ENCODE measurements around the gene CBLC. TPM values are rescaled to one million over a fixed set of nuclear protein-coding genes. Genes with fewer than 3 reads are reported as not detected.

CBLC gene
- total RNA-seq, 1 experiment from 2014 or later = 15.9 TPM

DNA sequence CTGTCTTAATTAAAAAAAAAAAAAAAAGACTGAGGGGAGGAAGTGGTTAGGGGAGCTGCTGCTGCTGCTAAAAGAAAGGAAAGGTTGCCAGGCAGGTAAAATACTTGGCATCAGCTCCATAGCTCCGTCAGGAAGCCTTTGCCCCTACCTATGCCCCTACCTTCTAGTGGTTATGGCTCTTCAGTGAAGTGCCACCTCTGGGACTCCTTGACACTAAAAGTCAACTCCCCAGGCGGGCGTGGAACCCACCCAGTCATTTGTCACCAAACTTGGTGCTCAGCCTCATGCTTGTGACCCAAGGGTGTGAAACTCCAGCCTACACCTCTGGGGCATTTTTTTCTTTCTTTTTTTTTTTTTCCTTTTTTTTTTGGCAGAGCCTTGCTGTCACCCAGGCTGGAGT lies 63.5 kb downstream of the CBLC start:
- Histone ChIP-seq H2BK15ac (ENCODE audit: low read depth, low read length) (no peak overlapping the region), H3K18ac (ENCODE audit: insufficient read length, low read depth, low read length) (no peak overlapping the region), H3K4me1 (ENCODE audit: insufficient read depth, low read length) (no peaks in the 10 kb centered on the region; the same call in 1 of the 2 replicates), H3K14ac (ENCODE audit: insufficient read depth, low read length) (no peak overlapping the region), H2BK5ac (ENCODE audit: insufficient read length, low read length) (no peak overlapping the region), H3T11ph (ENCODE audit: low read length) (no peak overlapping the region), H4K91ac (ENCODE audit: insufficient read length, low read depth, low read length) (no peak overlapping the region), H3K56ac (ENCODE audit: insufficient read length, low read depth, low read length) (no peak overlapping the region), H2AFZ (ENCODE audit: low read length) (no peak overlapping the region), H4K20me1 (ENCODE audit: control insufficient read depth, insufficient read depth, insufficient read length) (no peaks in the 10 kb centered on the region), H3K79me2 (ENCODE audit: insufficient read depth, low read length) (no peaks in the 10 kb centered on the region), H3K4me2 (ENCODE audit: insufficient read depth, insufficient read length, low read length) (no peak overlapping the region), H2BK20ac (ENCODE audit: low read depth, low read length, poor library complexity, severe bottlenecking) (no peak overlapping the region), H3K23me2 (ENCODE audit: insufficient read length, low read depth, low read length, poor library complexity, severe bottlenecking) (peaks cover 4% of the 10 kb centered on the region), H3K79me1 (ENCODE audit: insufficient read depth, low read depth, low read length, poor library complexity, severe bottlenecking) (no peaks in the 10 kb centered on the region), H3K27me3 (ENCODE audit: insufficient read depth, low read length) (peaks cover 2% of the 10 kb centered on the region; the same call in 1 of the 2 replicates), H2BK12ac (ENCODE audit: insufficient read length, low read depth, low read length) (no peak overlapping the region), H2AK5ac (ENCODE audit: insufficient read length, low read length) (no peak overlapping the region), H3K9me3 (ENCODE audit: control insufficient read depth, low read depth, low read length) (no peaks in the 10 kb centered on the region), H3K9ac (ENCODE audit: extremely low read depth, insufficient read length, low read length) (no peak overlapping the region), H3K27ac (ENCODE audit: insufficient read length, low read depth, low read length) (no peak overlapping the region), H3K4ac (ENCODE audit: low read depth, low read length) (no peak overlapping the region), H4K5ac (ENCODE audit: insufficient read length, low read depth, low read length) (no peak overlapping the region), H4K8ac (replicated peaks; ENCODE audit: insufficient read length, low read depth, low read length) (no peak overlapping the region), H2BK120ac (ENCODE audit: low read depth, low read length, poor library complexity, severe bottlenecking) (no peak overlapping the region), H3K23ac (ENCODE audit: insufficient read length, low read depth, low read length) (no peak overlapping the region)
- no peak overlapping the region for H3K4me3 Mint-ChIP-seq
- peaks cover 9 to 12% of the 10 kb centered on the region in 2 experiments for H3K4me1 Mint-ChIP-seq
- TF ChIP-seq, protein P1, sequence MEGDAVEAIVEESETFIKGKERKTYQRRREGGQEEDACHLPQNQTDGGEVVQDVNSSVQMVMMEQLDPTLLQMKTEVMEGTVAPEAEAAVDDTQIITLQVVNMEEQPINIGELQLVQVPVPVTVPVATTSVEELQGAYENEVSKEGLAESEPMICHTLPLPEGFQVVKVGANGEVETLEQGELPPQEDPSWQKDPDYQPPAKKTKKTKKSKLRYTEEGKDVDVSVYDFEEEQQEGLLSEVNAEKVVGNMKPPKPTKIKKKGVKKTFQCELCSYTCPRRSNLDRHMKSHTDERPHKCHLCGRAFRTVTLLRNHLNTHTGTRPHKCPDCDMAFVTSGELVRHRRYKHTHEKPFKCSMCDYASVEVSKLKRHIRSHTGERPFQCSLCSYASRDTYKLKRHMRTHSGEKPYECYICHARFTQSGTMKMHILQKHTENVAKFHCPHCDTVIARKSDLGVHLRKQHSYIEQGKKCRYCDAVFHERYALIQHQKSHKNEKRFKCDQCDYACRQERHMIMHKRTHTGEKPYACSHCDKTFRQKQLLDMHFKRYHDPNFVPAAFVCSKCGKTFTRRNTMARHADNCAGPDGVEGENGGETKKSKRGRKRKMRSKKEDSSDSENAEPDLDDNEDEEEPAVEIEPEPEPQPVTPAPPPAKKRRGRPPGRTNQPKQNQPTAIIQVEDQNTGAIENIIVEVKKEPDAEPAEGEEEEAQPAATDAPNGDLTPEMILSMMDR (conservative IDR thresholded peaks at IDR 0.05) = no peak
- peaks cover 30% of the 10 kb centered on the region for H3K27me3 Mint-ChIP-seq (ENCODE audit: low read depth)
- no peaks in the 10 kb centered on the region; a peak in 1 of 5 replicates for H3K9me3 Mint-ChIP-seq
- no CpG with 5 or more reads among the region's 3 CpGs for WGBS (ENCODE audit: extremely low coverage, insufficient read length, low lambda C conversion rate)
- no peak overlapping the region for H3K27ac Mint-ChIP-seq
- no peak for DNase-seq
- H3K36me3 Mint-ChIP-seq (ENCODE audit: insufficient read depth in 1 of 3, low read depth in 3 of 3) = no peaks in the 10 kb centered on the region
